Muscle of arm (tissue), 12 donors: ENCODE results near the gene METTL1. TPM values are rescaled to one million over a fixed set of nuclear protein-coding genes. Genes with fewer than 3 reads are reported as not detected.

Experiments
- DNase-seq: peaks from one replicate; pipeline ENCODE4 v3.0.0-alpha.2; 2013
- polyA plus RNA-seq, 12 donors: library from polyadenylated mRNA; unstranded; fragments of 120-200 nt; gene quantifications; one replicate each; pipeline ENCODE4 v1.2.1, GENCODE V29; 2013; ENCODE audit not compliant: insufficient read length in 12 of 12

The METTL1 gene
- polyA plus RNA-seq, 12 donors: 17.1 to 31.8 (median 24.4) TPM; not detected in 1

DNA sequence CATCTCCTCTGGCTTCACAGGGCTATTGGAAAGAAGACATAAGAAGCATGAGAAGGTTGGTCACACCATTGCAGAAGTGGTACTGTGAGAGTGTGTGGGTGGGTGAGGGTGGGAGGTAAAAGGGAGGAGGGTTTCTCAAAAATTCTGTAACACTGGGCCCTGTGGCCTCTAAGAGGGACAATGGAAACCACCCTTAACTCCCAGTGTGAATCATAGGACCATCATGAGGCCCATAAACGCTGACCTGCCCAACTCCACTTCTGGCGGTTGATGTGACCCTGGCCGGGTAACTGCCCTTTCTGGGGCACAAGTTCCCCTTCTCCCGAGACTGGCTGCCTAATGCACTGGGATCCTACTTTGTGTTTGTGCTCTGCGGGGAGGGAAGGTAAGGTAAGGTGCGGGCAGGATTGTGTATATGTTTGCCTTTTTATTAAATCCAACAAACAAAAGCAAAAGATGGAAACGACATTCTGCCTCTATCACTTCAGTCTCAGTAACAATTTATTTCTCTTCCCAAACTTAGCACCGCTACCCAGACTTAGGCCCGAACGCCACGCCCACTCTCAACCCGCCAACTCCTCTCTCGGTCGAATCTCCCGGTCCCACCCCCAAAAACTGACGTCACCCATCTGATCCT is 551 bp downstream of the METTL1 start:
- peak; percentile 96 for DNase-seq

- DNase-seq: no peak
Measured at GRCh38 chr12:57770734-57771133, 1.2 kb downstream of the METTL1 start.

DNA sequence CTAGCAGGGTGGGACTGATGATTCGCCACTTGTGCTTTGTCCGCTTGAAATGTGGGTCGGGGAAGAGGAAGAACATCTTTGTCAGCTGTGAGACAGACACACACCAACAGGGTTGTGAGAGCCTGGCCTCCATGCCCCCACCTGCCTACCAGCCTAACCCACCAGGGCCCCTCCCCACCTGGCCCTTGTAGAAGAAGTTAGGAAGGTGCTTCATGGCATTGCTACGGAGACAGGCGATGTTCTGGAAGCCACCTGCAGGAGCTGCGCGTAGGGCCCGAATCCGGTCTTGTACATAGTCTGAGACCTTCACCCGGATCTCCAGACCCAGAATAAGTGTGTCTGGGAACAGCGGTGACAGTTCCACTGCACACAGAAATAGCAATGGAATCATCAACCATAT is 2.3 kb downstream of the METTL1 start:
- DNase-seq: no peak

GRCh38 chr12:57767876-57768275 is 4.0 kb downstream of the METTL1 start:
- DNase-seq: no peak

- no peak for DNase-seq
Measured at GRCh38 chr12:57767305-57767698, 4.6 kb downstream of the METTL1 start.

- no peak for DNase-seq
Measured at GRCh38 chr12:57766464-57767304, 5.2 kb downstream of the METTL1 start, which contains the start of gene CYP27B1. Gene CYP27B1 (minus strand): TSS chr12:57767078. CDS start chr12:57767041, 37 bp downstream.

- no peak for DNase-seq
Measured at GRCh38 chr12:57765698-57766463, 6.0 kb downstream of the METTL1 start.

GRCh38 chr12:57765003-57765697 is 6.8 kb downstream of the METTL1 start:
- DNase-seq: no peak

DNA sequence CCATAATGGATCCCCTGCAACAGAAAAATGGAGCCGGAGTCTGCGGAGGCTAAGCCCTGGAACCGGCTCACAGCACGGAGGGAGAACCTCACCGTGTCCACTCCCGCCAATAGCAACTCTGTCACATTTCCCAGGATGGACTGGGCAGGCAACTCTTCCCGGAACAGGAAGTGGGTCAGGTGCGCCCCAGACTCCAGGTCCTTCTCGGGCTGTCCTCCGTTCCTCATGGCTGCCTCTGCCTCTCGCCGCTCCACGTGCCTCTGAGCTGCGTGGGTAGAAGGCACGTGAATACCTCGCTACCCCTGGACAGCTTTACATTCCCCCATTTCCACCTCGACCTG is 7.3 kb downstream of the METTL1 start:
- no peak for DNase-seq

DNA sequence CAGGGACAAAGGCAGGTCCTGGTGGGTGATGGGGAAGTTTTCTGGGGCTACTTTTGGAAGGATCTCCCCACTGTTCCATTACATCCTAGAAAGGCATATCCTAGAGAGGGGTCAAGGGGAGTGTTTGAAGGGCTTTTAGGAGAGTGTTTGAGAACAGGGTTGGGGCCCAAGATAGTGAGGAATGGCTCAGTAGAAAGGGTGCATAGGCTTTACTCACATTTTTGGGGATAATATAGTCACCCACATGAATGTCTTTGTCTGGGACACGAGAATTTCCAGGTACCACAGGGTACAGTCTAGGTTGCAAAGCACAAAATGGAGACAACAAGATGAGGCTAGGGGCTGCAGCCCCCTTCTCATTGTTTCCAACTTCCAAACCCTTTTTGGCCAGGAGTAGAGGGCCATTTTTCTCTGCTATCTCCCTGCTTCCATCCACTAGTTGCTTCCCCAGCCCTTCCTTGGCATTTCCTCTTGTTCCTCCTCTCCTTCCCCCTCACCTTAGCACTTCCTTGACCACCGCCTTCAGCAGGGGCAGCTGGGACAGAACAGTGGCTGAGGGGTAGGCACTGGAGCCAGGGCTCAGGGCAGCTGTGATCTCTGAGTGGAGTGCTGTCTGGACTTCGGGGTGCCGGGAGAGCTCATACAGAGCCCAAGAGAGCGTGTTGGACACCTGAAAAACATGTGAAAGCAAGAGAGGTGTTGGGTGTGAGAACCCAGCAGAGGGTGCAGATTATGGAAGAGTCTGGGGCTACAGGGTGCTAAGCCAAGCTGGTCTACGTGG is 7.8 kb downstream of the METTL1 start:
- no peak for DNase-seq

DNA sequence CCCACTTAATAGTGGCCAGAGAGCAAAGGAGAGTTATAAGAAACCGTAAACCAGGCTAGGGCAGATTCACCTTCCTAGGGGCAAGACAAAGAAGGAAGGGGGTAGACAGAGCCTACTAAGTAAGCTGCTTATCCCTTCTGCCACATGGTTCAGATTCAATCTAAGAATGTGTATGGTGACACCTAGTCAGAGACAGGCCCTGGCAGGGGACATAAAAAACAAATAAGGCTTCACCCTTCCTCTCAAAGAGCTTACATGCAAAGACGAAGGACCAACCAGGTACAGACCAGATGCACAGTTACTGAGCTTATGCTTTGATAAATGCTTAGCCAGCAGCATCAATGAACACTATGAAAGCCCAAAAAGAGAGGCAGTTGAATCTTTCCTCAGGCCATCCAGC is 9.4 kb downstream of the METTL1 start:
- no peak for DNase-seq

DNA sequence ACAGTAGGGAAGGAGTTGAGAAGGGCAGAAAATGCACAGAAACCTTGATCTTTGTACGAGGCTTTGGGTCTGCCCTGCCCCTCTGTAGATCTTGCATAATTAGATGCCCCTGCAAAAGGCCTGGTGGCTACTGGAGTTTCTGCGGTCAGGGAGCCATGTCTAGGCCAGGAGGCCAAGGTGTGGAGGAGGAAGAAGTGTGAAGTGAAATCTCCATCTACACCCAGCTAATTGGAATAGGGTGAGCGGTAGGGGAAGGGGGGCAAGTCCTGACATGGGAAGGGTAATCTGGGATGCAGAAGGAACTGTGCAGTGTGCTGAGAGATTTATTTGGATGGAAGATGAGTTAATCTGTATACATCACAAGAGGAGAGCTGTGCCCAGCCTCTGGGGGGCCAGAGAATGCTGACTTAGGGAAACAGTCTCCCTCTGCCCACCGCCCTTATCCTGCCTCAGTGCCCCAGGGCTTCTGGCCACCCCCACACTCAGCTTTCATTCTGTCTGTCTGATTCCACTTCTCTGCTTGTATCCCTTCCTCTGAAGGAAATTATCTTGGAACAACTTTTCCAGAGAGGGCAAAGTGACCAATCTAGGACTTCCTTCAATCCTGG is 10.4 kb downstream of the METTL1 start:
- DNase-seq: no peak

DNA sequence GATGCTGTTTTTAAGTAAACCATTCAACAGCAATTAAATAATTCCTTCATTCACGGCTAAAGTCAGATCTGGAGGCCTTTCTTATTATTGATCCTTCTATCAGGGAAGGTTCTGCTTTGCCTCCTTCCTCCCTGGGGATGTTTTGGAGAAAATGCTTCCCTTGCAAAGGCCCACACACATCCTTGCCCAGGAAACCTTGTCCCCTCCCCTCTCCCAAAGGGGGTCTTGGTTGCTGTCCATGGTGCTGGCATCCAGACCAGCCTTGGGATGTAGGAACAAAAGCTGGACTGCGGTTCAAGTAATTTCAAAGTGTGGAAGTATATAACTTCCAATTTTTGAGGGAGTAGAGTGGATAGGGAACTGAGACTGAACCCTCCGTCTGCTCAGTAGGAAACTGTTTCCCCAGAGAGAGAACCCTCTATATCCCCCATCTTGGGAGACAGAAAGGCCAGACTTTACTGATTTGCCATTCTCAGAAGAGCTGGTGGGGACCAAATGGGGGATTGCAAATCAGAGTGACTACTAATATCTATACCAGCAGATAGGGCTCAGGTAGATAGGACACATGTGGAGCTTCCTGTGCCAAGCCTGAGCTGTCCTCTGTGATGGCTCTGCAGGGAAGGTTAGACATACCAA is 11.4 kb downstream of the METTL1 start:
- no peak for DNase-seq

GRCh38 chr12:57759360-57759980 is 12.4 kb downstream of the METTL1 start:
- DNase-seq: no peak

- no peak for DNase-seq
Measured at GRCh38 chr12:57758552-57759359, 13.1 kb downstream of the METTL1 start.

DNA sequence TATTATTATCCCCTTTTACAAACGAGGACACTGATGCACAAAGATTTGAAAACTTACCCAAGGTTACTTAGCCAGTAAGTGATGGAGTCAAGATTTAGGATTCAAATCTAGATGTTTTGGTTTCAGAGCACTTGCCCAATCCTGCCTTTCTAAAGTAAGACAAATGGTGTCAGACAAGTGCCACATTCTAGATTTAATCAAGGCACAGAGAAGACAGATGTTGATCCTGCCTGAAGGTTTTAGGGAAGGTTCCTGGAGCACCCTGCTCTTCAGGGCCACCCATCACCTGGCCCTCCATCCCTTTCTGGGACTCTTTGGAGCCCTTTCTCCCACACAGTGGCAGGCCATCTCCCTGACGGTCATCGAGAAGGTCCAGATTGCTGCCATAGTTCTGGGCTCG is 14.1 kb downstream of the METTL1 start:
- DNase-seq: no peak

GRCh38 chr12:57756406-57757341 is 15.2 kb downstream of the METTL1 start:
- DNase-seq: no peak
